Motor neuron (in vitro differentiated cells): ENCODE measurements around the gene MAD1L1. TPM values are rescaled to one million over a fixed set of nuclear protein-coding genes. Genes with fewer than 3 reads are reported as not detected.
"Not testable (repeated sequence)": the region's sequence is repeated elsewhere in the genome, so short reads cannot be mapped to it uniquely, and the experiment has no call there.

Experiments used
- ATAC-seq, 8 experiments: fragments of 200-7000 bp; cut with Tn5 transposase; replicated peaks in 6 of 8; 2 replicates each; pipeline ENCODE4 v1.8.0; 2021; ENCODE audit warnings: mild to moderate bottlenecking in 8 of 8, moderate library complexity in 8 of 8
- H3K27ac ChIP-seq, 2 donors: fragments of 250-450 bp; sonication (Bioruptor Pico); 2 replicates each; pipeline ENCODE4 v1.9.0; 2021; ENCODE audit warnings: antibody characterized with exemption in 2 of 2, mild to moderate bottlenecking in 2 of 2, moderate library complexity in 1 of 2
- H3K4me1 ChIP-seq, 2 donors: fragments of 250-450 bp; sonication (Bioruptor Pico); replicated peaks in 1 of 2; 2 replicates each; pipeline ENCODE4 v1.6.1; 2021; ENCODE audit warnings: antibody characterized with exemption in 2 of 2, mild to moderate bottlenecking in 2 of 2, moderate library complexity in 1 of 2
- H3K4me3 ChIP-seq, 5 donors: fragments of 250-450 bp; sonication (Bioruptor Pico); 2 replicates each; pipeline ENCODE4 v1.9.0; 2021; ENCODE audit warnings: antibody characterized with exemption in 5 of 5, mild to moderate bottlenecking in 5 of 5, moderate library complexity in 4 of 5
- WGBS, 10 experiments: fragments of 450-650 bp; shearing (Covaris generic); methylation state at CpG; one replicate each; pipeline ENCODE4 v1.0.0; 2022; 5-methylcytosine and 5-hydroxymethylcytosine counted together
- in situ Hi-C, 9 experiments: fragments of 400-800 bp; cut with MboI; loops; one replicate each; pipeline ENCODE4 v1.15.0; 2021; ENCODE audit warnings: low sequenced_read_pairs in 9 of 9, low pct_unique_long_range_greater_than_20kb in 2 of 9; ENCODE audit not compliant: unreplicated experiment in 9 of 9
- total RNA-seq, 8 experiments: library from RNA; unstranded; fragments of 300-600 nt; gene quantifications; 2 replicates each; pipeline versions ENCODE4 v1.2.3 to v1.2.4, GENCODE V29; 2022

Gene MAD1L1
- total RNA-seq, 8 experiments from 2014 or later: 24.0 to 68.8 (median 32.4) TPM

DNA sequence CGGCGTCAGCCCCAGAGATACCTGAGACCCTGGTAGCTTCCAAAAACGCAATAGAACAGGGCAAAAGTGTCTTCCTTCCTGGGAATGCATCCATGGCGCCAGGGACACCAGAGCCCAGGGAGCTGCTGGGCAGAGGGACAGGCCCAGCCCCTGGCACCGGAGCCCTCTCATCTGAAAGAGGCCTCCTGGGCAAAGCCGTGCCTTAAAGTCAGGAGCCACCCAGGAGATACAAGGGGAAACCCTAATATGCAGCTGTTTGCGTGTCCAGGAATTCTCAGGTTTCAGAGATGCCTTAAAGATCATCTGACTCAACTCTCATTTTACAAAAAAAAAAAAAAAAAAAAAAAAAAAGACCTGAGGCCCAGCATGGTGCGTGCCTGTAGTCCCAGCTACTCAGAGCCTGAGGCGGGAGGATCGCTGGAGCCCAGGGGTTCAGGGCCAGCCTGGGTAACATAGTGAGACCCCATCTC lies 37.3 kb upstream of the MAD1L1 start:
- ATAC-seq: peak in 2 of 8 experiments; percentile 16 to 18
- in situ Hi-C loops: no loop called here
- Histone ChIP-seq H3K4me1 (no peaks in the 10 kb centered on the region), H3K4me3 (no peak overlapping the region), H3K27ac (no peak overlapping the region)
- 40 to 100% (median 86%) methylated on average over 1 to 7 of the region's 10 CpGs; no CpG with 5 or more reads in 5 of the 10 experiments for WGBS, 10 experiments

DNA sequence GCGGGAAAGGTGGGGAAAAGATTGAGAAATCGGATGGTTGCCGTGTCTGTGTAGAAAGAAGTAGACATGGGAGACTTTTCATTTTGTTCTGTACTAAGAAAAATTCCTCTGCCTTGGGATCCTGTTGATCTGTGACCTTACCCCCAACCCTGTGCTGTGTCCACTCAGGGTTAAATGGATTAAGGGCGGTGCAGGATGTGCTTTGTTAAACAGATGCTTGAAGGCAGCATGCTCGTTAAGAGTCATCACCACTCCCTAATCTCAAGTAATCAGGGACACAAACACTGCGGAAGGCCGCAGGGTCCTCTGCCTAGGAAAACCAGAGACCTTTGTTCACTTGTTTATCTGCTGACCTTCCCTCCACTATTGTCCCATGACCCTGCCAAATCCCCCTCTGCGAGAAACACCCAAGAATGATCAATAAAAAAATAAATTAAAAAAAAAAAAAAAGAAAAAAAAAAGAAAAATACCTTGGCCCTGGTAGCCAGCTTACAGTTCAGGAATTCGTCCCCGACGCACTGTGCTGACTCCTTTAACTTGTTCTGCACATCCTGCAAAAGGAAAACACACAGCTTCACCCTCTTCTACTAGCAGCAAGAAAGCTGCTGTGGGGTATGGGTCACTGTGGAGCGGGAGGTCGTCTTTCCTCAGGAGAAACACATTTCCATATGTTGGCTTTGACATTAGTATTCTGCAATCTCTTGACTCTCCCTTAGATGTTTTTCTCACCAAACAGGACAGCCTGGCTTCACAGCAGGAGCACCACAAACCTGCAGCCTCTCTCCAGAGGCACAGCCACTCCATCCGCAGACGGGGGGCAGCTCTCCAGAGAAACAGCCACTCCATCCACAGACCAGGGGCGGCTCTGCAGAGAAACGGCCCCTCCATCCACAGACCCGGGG lies 36.6 kb upstream of the MAD1L1 start:
- in situ Hi-C loops, H3K4me1 ChIP-seq, H3K27ac ChIP-seq, H3K4me3 ChIP-seq: not testable (repeated sequence)
- 13 to 69% (median 31%) methylated on average over 2 to 5 of the region's 18 CpGs; no CpG with 5 or more reads in 4 of the 10 experiments for WGBS, 10 experiments
- peak in 2 of 8 experiments; percentile 29 to 70 for ATAC-seq

DNA sequence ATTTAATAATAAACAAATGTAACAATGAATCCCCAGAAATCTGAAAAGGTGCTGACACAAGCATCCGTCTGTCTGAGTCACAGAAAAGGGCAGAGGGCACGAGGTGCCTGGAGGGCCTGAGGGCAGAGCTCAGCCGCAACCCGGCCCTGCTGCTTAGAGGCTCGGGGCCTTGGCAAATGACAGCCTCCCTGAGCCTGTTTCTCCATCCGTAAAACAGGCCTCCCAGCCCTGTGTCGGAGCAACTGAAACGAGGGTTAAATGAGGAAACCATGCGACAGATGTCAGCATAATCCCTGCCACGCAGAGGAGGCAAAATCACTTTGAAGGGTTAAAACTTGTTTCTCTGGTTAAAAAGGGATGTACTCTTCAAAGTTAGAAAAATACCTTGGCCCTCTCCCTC lies 34.2 kb upstream of the MAD1L1 start:
- Histone ChIP-seq H3K4me3 (no peak overlapping the region), H3K4me1 (no peaks in the 10 kb centered on the region), H3K27ac (no peak overlapping the region)
- 46 to 100% (median 82%) methylated on average over 1 to 5 of the region's 10 CpGs; no CpG with 5 or more reads in 4 of the 10 experiments for WGBS, 10 experiments
- in situ Hi-C loops: no loop called here
- peak in 2 of 8 experiments; percentile 22 to 24 for ATAC-seq

- Histone ChIP-seq H3K4me1 (no peaks in the 10 kb centered on the region), H3K27ac (no peak overlapping the region), H3K4me3 (no peak overlapping the region)
- in situ Hi-C loops: no loop called here
- no peak for ATAC-seq
- WGBS, 10 experiments: 88 to 100% (median 100%) methylated on average over 1 to 13 of the region's 23 CpGs; no CpG with 5 or more reads in 3 of the 10 experiments
These were observed 31.4 kb upstream of the MAD1L1 start for GRCh38 chr7:2264158-2264557.

DNA sequence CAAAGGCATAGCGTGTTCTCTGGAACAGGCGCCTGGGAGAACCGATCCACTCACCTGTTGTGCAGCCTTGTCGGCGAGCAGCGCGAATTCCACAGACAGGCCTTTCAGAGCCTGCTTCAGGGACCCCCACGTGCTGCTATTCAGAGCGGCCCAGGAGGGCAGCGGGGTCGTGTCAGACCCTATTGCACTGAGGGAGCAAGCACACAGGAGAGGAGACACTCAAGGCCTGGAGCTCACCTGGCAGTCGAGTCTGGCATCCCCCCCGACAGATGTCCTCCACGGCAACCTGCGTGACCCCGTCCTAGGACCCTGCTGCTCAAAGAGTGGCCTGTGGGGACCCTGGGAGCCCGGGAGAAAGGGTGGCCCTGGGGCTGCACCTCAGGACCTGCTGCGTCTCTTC lies 30.4 kb upstream of the MAD1L1 start:
- Histone ChIP-seq H3K27ac (no peak overlapping the region), H3K4me1 (no peaks in the 10 kb centered on the region), H3K4me3 (no peak overlapping the region)
- in situ Hi-C loops: no loop called here
- ATAC-seq: no peak
- WGBS, 10 experiments: 80 to 100% (median 93%) methylated on average over 1 to 6 of the region's 18 CpGs; no CpG with 5 or more reads in 5 of the 10 experiments

GRCh38 chr7:2261611-2262010 lies 28.9 kb upstream of the MAD1L1 start:
- in situ Hi-C loops: no loop called here
- H3K4me1 ChIP-seq: no peaks in the 10 kb centered on the region
- no peak overlapping the region for H3K27ac ChIP-seq
- no peak for ATAC-seq
- WGBS, 10 experiments: 87 to 100% (median 94%) methylated on average over 1 to 12 of the region's 14 CpGs; no CpG with 5 or more reads in 4 of the 10 experiments
- no peak overlapping the region for H3K4me3 ChIP-seq

DNA sequence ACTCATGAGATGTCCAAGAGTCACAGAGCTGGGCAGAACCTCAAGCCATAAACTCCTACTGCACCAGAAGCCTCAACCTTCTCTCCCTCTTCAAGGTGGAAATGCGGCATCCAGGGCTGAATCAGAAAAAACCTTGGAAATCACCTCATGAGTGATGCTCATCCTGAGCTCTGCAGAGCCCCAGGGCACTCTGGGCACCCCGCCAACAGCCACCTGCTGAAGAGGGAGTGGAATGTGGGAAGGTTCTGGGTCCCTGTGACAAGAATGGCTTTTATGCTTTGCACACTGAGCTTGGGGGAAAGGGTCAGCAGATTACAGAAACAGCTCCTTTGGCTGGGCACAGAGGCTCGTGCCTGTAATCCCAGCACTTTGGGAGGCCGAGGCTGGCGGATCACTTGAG lies 28.1 kb upstream of the MAD1L1 start:
- no peak overlapping the region for H3K27ac ChIP-seq
- no peak overlapping the region for H3K4me3 ChIP-seq
- in situ Hi-C loops: no loop called here
- 86 to 100% (median 100%) methylated on average over 1 to 2 of the region's 5 CpGs; no CpG with 5 or more reads in 5 of the 10 experiments for WGBS, 10 experiments
- ATAC-seq: peak in 2 of 8 experiments; percentile 56 to 68
- H3K4me1 ChIP-seq: no peaks in the 10 kb centered on the region

DNA sequence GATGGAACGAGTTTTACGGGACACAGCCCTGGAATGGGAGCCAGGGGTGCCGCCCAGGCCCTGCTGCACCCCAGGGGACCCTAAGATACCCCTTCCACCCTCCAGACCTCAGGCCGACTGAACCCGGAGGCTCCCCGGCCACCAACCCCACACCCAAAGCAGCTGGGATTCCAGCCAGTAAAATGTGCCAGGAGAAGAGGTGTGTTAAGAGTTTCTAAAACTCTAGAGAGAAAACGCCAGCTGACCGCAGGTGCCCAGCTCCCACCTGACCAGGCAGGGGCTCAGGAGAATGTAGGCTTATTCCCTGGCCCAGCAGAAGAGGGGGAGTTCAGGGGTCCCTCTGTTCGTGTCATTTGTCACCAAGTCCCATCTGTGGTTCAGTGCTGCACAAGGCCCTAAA lies 26.7 kb upstream of the MAD1L1 start:
- 57 to 100% (median 76%) methylated on average over 1 to 2 of the region's 9 CpGs; no CpG with 5 or more reads in 4 of the 10 experiments for WGBS, 10 experiments
- Histone ChIP-seq H3K27ac (no peak overlapping the region), H3K4me1 (no peaks in the 10 kb centered on the region), H3K4me3 (no peak overlapping the region)
- ATAC-seq: no peak
- in situ Hi-C loops: no loop called here

DNA sequence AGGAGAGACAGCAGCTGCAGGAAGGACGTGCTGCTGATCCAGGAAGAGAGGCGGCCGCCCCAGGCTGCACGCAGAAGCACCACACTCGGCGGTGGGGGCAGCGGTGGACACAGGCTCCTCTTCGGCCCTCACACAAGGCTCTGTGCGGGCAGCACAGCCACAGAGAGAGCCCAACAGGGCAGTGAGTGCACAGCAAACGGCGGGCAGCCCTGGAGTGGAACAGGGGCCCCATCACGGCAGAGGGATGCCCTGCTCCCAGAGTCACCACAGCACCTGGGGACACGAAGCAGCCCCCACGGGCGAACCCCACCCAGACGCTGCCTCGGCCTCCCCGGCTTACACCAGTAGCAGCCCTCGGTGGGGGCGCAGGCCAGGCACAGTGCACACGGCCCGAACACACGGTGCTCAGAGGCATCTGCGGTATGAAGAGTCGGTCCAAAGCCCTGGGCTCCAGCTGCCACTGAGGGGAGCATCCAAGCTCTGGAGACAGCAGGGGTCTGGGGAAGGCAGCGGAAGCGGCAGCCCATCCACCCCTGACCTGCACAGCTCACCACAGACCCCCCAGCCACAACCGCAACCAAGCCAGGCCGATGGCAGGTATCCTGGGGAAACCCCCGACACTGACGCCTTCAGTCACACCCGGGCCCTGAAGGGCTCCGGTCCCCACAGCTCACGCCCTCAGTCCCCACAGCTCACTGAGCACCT lies 26.1 kb upstream of the MAD1L1 start:
- 80 to 97% (median 94%) methylated on average over 1 to 6 of the region's 34 CpGs; no CpG with 5 or more reads in 5 of the 10 experiments for WGBS, 10 experiments
- in situ Hi-C loops: no loop called here
- H3K4me3 ChIP-seq: no peak overlapping the region
- no peak overlapping the region for H3K27ac ChIP-seq
- ATAC-seq: no peak
- H3K4me1 ChIP-seq: no peaks in the 10 kb centered on the region

GRCh38 chr7:2257651-2258050 lies 24.9 kb upstream of the MAD1L1 start:
- no peaks in the 10 kb centered on the region for H3K4me1 ChIP-seq
- no peak for ATAC-seq
- 79 to 100% (median 94%) methylated on average over 1 to 8 of the region's 17 CpGs; no CpG with 5 or more reads in 3 of the 10 experiments for WGBS, 10 experiments
- in situ Hi-C loops: no loop called here
- no peak overlapping the region for H3K4me3 ChIP-seq
- H3K27ac ChIP-seq: no peak overlapping the region

DNA sequence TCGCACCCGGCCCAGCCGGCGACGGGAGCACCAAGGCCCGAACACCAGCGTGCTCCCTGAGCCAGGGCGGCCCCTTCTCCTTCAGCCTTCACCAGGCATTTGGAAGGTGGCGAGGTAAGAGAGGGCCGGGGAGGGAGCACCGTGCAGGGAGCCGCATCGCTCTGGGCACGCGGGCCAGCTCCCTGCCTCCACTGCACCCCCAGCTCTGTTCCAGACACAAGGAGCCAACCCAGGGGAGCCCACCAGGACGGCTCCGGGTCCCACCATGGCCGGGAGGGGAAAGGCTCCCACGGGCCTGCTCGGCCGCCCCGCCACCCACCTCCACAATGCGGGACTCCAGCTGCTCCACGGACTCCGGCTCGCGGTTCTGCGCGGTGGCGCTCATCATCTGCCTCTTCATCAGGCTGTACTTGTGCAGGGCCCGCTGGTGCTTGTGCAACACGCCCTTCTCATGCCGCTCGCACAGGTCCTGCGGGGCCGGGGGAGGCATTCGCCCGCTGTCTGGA lies 24.4 kb upstream of the MAD1L1 start:
- no peak for ATAC-seq
- 90 to 100% (median 100%) methylated on average over 1 to 9 of the region's 38 CpGs; no CpG with 5 or more reads in 3 of the 10 experiments for WGBS, 10 experiments
- H3K4me3 ChIP-seq: no peak overlapping the region

GRCh38 chr7:2256306-2257045 lies 23.7 kb upstream of the MAD1L1 start:
- WGBS, 10 experiments: 82 to 100% (median 96%) methylated on average over 1 to 14 of the region's 44 CpGs; no CpG with 5 or more reads in 4 of the 10 experiments
- in situ Hi-C loops: no loop called here
- Histone ChIP-seq H3K4me3 (no peak overlapping the region), H3K27ac (no peak overlapping the region), H3K4me1 (no peaks in the 10 kb centered on the region)
- no peak for ATAC-seq

More for the DNA sequence above, 24.4 kb upstream of the MAD1L1 start:
- Histone ChIP-seq H3K27ac (no peak overlapping the region), H3K4me1 (no peaks in the 10 kb centered on the region)
- in situ Hi-C loops: no loop called here
